ENCODE measurements around the gene NOTO.

Gene NOTO

DNA sequence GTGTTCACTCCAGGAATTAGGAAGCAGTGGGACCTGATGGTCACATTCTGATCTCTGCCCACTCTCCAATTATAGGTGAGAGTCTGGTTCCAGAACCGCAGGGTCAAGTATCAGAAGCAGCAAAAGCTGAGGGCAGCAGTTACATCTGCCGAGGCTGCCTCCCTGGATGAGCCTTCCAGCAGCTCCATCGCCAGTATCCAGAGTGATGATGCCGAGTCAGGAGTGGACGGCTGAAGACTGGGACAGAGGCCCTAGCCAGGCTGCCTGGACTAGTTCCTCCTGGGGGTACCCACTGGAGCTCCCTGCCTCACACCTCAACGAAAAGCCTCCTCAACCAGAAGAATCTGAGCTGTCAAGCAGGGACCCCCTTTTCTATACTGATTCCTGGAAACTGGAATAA lies 8.3 kb downstream of the NOTO start:
- Mint-ChIP-seq H3K27me3 (ENCODE audit: low read depth) (peaks cover 31% of the 10 kb centered on the region), H3K36me3 (ENCODE audit: low read depth) (no peaks in the 10 kb centered on the region), H3K9me3 (no peaks in the 10 kb centered on the region), H3K27ac (no peak overlapping the region), H3K4me3 (no peak overlapping the region), H3K4me1 (peaks cover 19% of the 10 kb centered on the region)
- TF ChIP-seq, protein P1, sequence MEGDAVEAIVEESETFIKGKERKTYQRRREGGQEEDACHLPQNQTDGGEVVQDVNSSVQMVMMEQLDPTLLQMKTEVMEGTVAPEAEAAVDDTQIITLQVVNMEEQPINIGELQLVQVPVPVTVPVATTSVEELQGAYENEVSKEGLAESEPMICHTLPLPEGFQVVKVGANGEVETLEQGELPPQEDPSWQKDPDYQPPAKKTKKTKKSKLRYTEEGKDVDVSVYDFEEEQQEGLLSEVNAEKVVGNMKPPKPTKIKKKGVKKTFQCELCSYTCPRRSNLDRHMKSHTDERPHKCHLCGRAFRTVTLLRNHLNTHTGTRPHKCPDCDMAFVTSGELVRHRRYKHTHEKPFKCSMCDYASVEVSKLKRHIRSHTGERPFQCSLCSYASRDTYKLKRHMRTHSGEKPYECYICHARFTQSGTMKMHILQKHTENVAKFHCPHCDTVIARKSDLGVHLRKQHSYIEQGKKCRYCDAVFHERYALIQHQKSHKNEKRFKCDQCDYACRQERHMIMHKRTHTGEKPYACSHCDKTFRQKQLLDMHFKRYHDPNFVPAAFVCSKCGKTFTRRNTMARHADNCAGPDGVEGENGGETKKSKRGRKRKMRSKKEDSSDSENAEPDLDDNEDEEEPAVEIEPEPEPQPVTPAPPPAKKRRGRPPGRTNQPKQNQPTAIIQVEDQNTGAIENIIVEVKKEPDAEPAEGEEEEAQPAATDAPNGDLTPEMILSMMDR (IDR thresholded peaks at IDR 0.05; ENCODE audit: unreplicated experiment in 3 of 3): no peak

DNA sequence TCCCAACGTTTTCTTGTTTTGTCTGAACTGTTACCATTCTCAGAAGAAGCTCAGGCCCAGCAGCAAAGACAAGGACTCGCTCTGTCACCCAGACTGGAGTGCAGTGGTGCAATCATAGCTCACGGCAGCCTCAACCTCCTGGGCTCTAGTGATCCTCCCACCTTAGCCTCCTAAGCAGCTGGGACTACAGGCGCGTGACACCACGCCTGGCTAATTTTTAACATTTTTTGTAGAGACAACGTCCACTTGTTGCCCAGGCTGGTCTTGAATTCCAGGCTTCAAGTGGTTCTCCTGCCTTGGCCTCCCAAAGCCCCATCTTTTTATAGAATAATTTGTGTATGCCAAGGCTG lies 9.7 kb downstream of the NOTO start:
- Mint-ChIP-seq H3K27ac (peak overlapping the region in 1 of 3 experiments; percentile 68), H3K4me3 (no peak overlapping the region), H3K36me3 (ENCODE audit: low read depth) (no peaks in the 10 kb centered on the region), H3K4me1 (peaks cover 20% of the 10 kb centered on the region), H3K27me3 (ENCODE audit: low read depth) (peaks cover 20% of the 10 kb centered on the region), H3K9me3 (no peaks in the 10 kb centered on the region)
- TF ChIP-seq, protein P1 (IDR thresholded peaks at IDR 0.05; ENCODE audit: unreplicated experiment in 3 of 3): no peak

DNA sequence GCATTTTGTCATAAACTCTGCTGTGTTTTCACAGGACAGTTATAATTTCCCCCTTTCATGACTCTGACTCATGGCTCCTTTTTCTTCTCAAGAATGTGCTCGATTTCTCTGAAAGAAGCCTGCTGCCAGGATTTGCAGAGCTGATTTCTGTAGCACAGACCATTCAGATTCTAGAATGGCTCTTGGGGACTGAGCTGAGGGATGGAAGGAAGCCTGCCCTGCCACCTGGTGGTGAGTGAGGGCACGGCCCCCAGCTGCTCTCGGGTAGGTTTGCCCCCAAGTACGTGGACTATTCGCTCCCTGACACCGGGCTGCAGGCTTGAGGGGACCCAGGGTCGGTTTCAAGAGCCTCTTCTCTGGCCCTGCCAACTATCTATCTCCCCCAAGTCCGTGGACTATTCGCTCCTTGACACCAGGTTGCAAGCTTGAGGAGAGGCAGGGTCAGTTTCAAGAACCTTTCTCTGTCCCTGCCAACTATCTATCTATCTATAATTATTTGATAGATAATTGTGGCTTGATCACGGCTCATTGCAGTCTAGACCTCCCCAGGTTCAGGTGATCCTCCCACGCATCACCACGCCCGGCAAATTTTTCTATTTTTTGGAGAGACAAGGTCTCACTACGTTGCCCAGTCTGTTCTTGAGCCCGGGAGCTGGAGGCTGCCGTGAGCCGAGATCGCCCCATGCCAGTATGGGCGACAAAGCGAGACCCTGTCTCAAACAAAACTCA lies 10.2 kb downstream of the NOTO start:
- TF ChIP-seq, protein P1 (IDR thresholded peaks at IDR 0.05; ENCODE audit: unreplicated experiment in 3 of 3): peak; percentile 86 to 90 (median 88)
- peaks cover 14% of the 10 kb centered on the region for H3K27me3 Mint-ChIP-seq (ENCODE audit: low read depth)
- peaks cover 20% of the 10 kb centered on the region for H3K4me1 Mint-ChIP-seq
- no peaks in the 10 kb centered on the region for H3K36me3 Mint-ChIP-seq (ENCODE audit: low read depth)
- no peaks in the 10 kb centered on the region for H3K9me3 Mint-ChIP-seq
- peak overlapping the region in 1 of 3 experiments; percentile 68 for H3K27ac Mint-ChIP-seq
- H3K4me3 Mint-ChIP-seq: peak overlapping the region; percentile 56 to 89 (median 66)

DNA sequence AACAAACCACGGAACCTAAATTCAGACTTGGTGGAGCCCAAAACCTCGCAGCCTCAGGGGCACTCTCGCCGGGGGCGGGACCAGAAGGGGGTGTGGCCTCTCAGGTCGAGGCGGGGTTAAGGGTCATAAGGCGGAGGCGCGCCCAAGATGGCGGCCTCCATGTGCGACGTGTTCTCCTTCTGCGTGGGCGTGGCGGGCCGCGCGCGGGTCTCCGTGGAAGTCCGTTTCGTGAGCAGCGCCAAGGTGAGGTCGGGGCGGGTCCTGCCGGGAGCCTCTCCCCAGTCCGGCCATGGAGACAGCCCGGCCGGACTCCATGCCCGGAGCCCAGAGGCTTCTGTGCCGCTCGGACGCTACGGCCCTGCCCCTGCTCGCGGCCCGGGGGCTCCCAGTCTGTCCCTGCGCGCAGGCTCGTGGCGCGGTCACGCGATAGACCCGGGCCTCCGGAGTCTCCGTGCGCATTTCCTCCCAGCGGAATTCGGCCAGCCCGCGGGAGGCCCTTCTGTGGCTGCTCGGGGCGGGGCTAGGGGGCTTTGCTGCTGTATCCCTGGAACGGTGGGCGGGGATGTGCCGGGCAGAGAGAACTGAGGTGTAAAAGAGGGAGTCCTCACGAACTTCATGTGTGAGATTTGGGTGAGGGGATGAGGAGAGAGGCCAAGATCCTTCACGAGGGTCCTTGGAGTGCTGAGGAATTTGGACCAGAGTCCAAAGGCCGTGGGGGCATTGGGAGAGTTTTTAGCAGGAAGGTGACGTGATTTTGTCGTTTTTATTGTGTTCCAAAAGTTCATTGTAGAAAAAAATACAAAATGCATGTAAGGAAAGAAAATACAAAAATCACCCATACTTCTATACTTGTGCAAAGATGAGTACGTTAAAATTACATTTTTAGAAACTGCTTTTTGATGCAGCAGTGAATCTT lies 12.0 kb downstream of the NOTO start, which contains the start of gene SMYD5:
SMYD5 (plus strand) TSS at position 126 of the 916 bp plus-strand sequence; CDS start at position 148, 22 bp downstream.
- Mint-ChIP-seq H3K36me3 (ENCODE audit: low read depth) (no peaks in the 10 kb centered on the region), H3K4me1 (peaks cover 20% of the 10 kb centered on the region), H3K9me3 (no peaks in the 10 kb centered on the region), H3K27ac (peak within 1 kb of the TSS; percentile 80 to 97 (median 90)), H3K4me3 (peak within 1 kb of the TSS; percentile 87 to 94 (median 89)), H3K27me3 (ENCODE audit: low read depth) (peaks cover 5% of the 10 kb centered on the region)
- TF ChIP-seq, protein P1 (IDR thresholded peaks at IDR 0.05; ENCODE audit: unreplicated experiment in 3 of 3): no peak

DNA sequence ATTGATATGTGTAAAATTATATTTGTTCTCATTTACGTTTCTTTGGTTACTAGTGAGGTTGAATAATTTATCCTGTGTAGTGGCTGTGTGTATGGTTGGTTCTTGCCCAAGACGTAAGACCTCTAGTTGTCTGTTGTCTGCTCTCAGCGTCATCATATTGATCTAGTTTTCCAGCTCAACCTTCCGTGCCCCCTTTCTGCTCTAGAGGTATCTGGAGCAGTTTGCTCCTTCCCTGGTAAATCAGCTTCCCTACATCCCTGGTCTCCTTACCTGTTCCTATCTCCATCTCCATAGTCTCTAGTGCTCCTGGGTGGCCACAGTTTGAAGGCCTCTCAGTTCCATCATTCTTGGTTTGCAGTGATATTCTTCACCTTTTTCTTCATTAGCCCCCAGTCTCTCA lies 12.9 kb downstream of the NOTO start:
- Mint-ChIP-seq H3K27ac (peak overlapping the region; percentile 80 to 93 (median 90)), H3K36me3 (ENCODE audit: low read depth) (no peaks in the 10 kb centered on the region), H3K9me3 (no peaks in the 10 kb centered on the region), H3K4me3 (peak overlapping the region; percentile 87 to 94 (median 89)), H3K27me3 (ENCODE audit: low read depth) (no peaks in the 10 kb centered on the region), H3K4me1 (peaks cover 20% of the 10 kb centered on the region)
- TF ChIP-seq, protein P1 (IDR thresholded peaks at IDR 0.05; ENCODE audit: unreplicated experiment in 3 of 3): no peak
